CD4-positive, alpha-beta T cell treated with Interleukin-6 at 100 ng/mL for 8 hours (primary cell): ENCODE measurements around the gene LYPD8.
"Not testable (repeated sequence)": the region's sequence is repeated elsewhere in the genome, so short reads cannot be mapped to it uniquely, and the experiment has no call there.

Source experiments
- DNase-seq: peaks from one replicate; pipeline ENCODE4 v3.0.0-alpha.2; 2020; ENCODE audit warnings: mixed read lengths, low spot score

The LYPD8 gene

GRCh38 chr1:248755517-248755916 is at the start of gene LYPD8:
Gene LYPD8, minus strand, starts transcription at chr1:248755759. Its CDS starts 4,678 bp downstream, at chr1:248751081.
- DNase-seq = no peak

GRCh38 chr1:248804771-248805681 is 49.5 kb upstream of the LYPD8 start:
- DNase-seq = no peak

DNA sequence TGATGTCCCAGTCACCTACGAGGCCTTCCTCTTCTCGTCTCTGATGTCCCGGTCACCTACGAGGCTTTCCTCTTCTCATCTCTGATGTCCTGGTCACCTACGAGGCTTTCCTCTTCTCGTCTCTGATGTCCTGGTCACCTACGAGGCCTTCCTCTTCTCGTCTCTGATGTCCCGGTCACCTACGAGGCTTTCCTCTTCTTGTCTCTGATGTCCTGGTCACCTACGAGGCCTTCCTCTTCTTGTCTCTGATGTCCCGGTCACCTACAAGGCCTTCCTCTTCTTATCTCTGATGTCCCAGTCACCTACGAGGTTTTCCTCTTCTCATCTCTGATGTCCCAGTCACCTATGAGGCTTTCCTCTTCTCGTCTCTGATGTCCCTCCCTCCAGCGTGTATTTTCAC is 47.9 kb upstream of the LYPD8 start:
- not testable (repeated sequence) for DNase-seq

- DNase-seq = no peak
Measured at GRCh38 chr1:248802454-248802853, 46.9 kb upstream of the LYPD8 start.

- no peak for DNase-seq
Measured at GRCh38 chr1:248800459-248800858, 44.9 kb upstream of the LYPD8 start.

GRCh38 chr1:248798791-248799190 is 43.2 kb upstream of the LYPD8 start:
- DNase-seq = no peak

DNA sequence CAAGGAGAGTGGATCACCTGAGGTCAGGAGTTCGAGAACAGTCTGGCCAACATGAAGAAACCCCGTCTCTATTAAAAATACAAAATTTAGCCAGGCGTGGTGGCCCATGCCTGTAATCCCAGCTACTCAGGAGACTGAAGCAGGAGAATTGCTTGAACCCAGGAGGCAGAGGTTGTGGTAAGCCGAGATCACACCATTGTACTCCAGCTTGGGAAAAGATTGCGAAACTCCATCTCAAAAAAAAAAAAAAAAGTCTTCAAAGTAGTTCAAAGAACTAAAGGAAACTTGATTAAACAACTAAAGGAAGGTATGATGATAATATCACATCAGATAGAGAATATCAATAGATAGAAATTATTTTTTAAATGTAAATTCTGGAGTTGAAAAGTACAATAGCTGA is 39.1 kb upstream of the LYPD8 start:
- not testable (repeated sequence) for DNase-seq

- no peak for DNase-seq
Measured at GRCh38 chr1:248793592-248793991, 38.0 kb upstream of the LYPD8 start.

DNA sequence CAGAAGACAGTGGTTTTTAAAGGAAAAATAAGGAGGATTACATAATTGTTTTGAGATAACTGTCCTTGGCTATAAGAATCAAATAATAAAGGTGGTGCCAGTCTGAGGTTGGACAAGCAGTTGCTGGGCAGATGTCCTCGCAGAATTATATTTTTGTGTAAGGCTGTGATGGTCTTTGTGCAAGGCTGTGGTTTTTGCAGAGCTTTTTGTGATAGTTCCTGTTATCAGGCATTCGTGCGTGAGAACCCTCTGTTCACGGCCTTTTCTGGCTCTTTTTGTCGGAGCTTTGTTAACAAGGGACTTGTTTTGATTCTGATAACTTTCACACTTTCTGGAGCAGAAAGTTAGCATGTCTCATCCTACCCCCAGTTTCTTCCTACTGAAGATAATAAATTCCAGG is 36.8 kb upstream of the LYPD8 start:
- DNase-seq = no peak

DNA sequence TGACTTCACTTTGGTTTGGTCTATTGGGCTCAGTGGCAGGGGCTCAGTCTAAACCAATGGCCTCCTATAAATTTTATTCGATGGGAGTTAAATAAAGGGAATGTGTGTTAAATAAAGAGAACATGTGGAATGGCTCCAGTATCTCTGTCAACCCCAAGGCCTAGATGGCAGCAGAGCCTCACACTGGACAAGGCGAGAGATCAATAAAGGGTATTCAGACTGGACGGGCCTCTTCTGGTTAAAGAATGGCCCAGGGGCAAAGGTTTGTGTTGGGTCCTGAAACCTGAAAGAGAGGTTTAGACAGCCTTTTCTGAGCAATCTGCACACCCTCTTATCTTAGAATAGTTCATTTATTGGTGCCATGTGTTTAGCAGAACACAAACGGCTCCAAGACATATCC is 35.5 kb upstream of the LYPD8 start:
- no peak for DNase-seq

GRCh38 chr1:248790456-248790855 is 34.9 kb upstream of the LYPD8 start:
- no peak for DNase-seq

- not testable (repeated sequence) for DNase-seq
Measured at GRCh38 chr1:248789337-248789736, 33.8 kb upstream of the LYPD8 start.

GRCh38 chr1:248788327-248788726 is 32.8 kb upstream of the LYPD8 start:
- DNase-seq = no peak

DNA sequence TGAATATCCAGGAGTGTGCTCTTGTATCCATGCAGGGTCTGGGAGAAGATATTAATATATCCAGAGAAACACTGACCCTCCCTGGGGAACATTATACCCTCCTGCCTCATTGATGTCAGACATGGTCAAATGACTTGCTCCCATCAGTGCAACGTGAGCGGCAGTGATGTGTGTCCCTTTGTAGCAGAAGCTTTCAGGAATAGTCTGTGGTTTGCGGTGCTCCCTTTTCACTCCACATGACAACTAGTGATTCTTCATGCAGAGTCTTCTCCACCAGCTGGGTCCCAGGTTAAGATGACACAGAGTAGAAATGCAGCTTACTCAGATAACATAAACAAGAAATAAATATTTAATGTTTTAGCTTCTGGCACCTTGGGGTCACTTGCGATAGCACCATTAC is 31.9 kb upstream of the LYPD8 start:
- no peak for DNase-seq

DNA sequence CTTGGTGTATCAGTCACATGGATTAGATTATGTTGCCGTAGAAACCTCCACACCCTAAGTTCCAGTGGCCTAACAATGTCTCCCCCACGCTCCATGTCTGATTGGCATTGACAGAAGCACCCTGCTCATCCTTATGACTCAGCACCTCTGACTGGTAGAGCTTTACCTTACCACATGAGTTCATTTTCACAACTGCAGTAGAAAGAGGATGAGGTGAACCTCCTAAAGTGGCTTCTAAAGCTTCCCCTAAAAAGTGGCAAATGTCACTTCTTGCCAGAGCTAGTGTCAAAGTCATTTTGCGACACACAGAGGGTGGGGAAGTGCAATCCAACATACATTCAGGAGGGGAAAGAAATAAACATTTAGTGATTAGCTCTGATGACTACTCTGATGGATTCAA is 30.6 kb upstream of the LYPD8 start:
- DNase-seq = no peak

- no peak for DNase-seq
Measured at GRCh38 chr1:248783367-248783766, 27.8 kb upstream of the LYPD8 start.

- DNase-seq = no peak
Measured at GRCh38 chr1:248782416-248783141, 27.0 kb upstream of the LYPD8 start.

DNA sequence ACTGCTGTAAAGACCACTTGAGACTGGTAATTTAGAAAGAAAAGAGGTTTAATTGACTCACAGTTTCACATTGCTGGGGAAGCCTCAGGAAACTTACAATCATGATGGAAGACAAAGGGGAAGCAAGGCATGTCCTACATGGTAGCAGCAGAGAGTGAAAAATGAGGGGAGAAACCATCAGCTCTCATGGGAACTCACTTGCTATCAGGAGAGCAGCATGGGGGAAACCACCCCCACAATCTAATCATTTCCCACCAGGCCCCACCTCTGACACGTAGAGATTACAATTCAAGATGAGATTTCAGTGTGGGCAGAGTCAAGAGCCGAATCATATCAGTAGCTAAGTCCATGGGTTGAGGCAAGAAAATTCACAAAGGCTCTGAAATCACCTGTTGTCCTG is 23.8 kb upstream of the LYPD8 start:
- no peak for DNase-seq

DNA sequence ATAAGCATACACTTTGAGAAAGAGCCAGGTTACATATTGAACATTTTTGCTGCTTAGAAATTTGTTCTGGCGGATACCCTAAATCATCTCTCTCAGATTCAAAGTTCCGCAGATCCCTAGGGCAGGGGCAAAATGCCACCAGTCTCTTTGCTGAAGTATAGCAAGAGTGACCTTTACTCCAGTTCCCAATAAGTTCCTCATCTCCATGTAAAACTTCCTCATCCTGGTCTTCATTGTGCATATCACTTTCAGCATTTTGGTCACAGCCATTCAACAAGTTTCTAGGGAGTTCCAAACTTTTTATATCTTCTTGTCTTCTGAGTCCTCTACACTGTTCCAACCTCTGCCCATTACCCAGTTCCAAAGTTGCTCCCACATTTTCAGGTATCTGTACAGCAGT is 23.3 kb upstream of the LYPD8 start:
- no peak for DNase-seq

- no peak for DNase-seq
Measured at GRCh38 chr1:248776991-248777390, 21.4 kb upstream of the LYPD8 start.

DNA sequence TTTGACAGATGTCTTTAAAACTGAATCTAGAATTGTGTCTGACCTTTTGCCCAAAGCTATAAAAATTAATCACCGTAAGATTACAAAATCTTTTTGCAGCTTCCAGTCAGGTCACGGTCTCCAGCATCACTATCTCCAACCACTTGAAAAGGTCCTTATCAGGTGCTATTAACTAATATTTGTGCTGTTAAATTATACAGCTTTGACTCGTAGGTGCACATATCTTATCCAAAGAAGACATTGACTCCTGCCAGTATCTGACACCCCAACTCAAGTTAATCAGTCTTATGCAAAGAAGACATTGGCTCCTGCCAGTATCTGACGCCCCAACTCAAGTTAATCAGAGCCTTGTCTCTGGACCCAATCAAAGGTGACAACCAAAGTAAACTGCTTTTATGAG is 19.9 kb upstream of the LYPD8 start:
- no peak for DNase-seq

GRCh38 chr1:248759644-248760043 is 4.1 kb upstream of the LYPD8 start:
- DNase-seq = no peak

- no peak for DNase-seq
Measured at GRCh38 chr1:248758352-248758751, 2.8 kb upstream of the LYPD8 start.
